ENCODE data around the gene MYO3B.

MYO3B gene

DNA sequence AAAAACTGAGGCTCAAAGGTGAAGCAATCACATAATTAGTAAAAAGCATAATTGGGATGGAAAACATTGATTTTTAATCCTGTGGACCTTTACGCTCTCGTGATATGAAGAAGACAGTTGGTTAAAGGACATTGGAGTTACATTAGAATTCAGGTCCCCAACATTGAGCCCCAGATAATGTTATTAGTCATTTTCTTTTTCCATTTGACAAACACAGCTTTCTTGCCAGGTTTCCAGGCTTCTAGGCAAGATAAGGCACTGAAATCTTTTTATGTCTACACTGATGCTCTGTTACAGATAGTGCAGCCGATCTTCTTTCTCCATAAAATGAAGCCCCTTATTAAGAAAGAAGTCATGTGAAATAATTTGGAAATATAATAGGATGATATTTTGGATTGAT, 38.5 kb downstream of the MYO3B start:
- no peak overlapping the region for H3K4me3 ChIP-seq (ENCODE audit: low read depth, low read length)
- no peak for DNase-seq (ENCODE audit: low read depth)
- TF ChIP-seq, protein P1, sequence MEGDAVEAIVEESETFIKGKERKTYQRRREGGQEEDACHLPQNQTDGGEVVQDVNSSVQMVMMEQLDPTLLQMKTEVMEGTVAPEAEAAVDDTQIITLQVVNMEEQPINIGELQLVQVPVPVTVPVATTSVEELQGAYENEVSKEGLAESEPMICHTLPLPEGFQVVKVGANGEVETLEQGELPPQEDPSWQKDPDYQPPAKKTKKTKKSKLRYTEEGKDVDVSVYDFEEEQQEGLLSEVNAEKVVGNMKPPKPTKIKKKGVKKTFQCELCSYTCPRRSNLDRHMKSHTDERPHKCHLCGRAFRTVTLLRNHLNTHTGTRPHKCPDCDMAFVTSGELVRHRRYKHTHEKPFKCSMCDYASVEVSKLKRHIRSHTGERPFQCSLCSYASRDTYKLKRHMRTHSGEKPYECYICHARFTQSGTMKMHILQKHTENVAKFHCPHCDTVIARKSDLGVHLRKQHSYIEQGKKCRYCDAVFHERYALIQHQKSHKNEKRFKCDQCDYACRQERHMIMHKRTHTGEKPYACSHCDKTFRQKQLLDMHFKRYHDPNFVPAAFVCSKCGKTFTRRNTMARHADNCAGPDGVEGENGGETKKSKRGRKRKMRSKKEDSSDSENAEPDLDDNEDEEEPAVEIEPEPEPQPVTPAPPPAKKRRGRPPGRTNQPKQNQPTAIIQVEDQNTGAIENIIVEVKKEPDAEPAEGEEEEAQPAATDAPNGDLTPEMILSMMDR (IDR thresholded peaks at IDR 0.05; ENCODE audit: insufficient read depth, low read depth, low read length, missing control alignments) = no peak

DNA sequence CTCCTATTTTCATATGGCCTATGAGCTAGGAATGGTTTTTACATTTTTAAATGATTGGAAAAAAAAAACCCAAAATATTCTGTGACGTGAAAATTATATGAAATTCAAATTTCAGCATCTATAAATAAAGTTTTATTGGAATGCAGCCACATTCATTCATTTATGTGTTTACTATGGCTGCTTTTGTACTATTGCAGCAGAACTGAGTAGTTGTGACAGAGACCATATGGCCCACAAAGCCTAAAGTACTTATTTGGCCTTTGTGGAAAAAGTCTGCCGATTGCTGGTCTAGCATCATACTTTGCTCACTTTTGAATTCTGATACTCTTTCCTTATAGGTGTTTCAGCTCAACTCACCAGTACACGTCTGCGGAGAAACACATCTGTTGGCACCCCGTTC, 39.0 kb downstream of the MYO3B start:
- no peak for DNase-seq (ENCODE audit: low read depth)
- no peak overlapping the region for H3K4me3 ChIP-seq (ENCODE audit: low read depth, low read length)
- TF ChIP-seq, protein P1 (IDR thresholded peaks at IDR 0.05; ENCODE audit: insufficient read depth, low read depth, low read length, missing control alignments) = no peak

DNA sequence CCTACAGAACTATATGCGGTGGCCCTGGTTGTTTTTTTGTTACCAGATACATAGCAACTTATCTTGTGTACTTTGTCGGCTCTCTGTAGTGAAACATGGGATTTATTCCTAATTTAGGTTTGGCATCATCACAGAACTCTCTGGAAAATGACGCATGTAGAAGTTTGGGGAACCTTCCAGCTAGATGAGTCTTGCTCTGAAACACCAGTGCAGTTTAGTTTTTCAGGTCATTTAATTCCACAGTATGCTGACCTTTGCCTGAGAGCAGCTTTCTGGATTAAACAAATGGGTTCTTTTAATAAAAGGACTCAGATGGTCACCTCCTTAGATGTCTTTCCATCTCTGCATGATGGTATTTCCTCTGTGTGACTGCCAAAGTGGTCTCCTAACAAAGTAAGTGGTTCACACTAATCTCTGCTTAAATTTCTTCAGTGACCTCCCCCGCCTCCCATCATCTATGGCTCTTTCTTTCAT, 39.9 kb downstream of the MYO3B start:
- TF ChIP-seq, protein P1 (IDR thresholded peaks at IDR 0.05; ENCODE audit: insufficient read depth, low read depth, low read length, missing control alignments) = no peak
- no peak for DNase-seq (ENCODE audit: low read depth)
- no peak overlapping the region for H3K4me3 ChIP-seq (ENCODE audit: low read depth, low read length)

DNA sequence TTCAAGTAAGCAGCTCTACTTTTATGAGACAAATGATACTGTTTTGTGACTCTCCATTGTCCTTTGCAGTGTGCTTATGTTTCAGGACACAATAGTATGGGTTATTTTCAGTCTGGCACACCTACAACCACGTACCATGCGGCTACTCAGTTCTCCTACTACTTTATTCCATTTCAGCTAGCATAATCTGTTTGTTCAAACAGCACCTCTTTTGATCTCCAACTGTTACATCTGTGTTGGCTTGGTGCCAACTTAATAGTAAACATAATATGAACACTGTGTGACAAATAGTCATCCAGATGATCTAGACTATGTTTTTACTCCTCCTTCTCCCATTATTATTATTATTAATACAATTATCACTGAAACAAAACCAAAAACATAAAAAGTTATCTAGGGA, 40.5 kb downstream of the MYO3B start:
- TF ChIP-seq, protein P1 (IDR thresholded peaks at IDR 0.05; ENCODE audit: insufficient read depth, low read depth, low read length, missing control alignments) = no peak
- no peak for DNase-seq (ENCODE audit: low read depth)
- no peak overlapping the region for H3K4me3 ChIP-seq (ENCODE audit: low read depth, low read length)

DNA sequence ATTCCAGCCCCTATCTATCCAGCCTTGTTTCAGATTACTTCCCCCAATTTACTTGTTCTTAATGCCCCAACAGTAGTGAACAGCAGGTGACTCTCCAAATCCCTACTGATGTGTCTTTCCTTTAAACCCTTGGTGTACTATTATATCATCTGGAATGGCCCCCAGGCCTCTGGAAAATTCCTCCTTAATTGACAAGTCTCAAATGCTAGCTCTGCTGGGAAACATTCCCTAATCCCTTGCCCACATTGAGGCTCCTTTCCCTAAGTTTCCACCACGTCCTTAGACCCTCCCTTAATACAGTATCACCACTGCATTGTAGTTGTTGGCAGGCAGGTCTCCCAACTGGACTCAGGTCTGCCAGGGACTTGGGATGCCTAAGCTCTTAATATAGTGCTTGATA, 41.0 kb downstream of the MYO3B start:
- no peak for DNase-seq (ENCODE audit: low read depth)
- no peak overlapping the region for H3K4me3 ChIP-seq (ENCODE audit: low read depth, low read length)
- TF ChIP-seq, protein P1 (IDR thresholded peaks at IDR 0.05; ENCODE audit: insufficient read depth, low read depth, low read length, missing control alignments) = no peak

DNA sequence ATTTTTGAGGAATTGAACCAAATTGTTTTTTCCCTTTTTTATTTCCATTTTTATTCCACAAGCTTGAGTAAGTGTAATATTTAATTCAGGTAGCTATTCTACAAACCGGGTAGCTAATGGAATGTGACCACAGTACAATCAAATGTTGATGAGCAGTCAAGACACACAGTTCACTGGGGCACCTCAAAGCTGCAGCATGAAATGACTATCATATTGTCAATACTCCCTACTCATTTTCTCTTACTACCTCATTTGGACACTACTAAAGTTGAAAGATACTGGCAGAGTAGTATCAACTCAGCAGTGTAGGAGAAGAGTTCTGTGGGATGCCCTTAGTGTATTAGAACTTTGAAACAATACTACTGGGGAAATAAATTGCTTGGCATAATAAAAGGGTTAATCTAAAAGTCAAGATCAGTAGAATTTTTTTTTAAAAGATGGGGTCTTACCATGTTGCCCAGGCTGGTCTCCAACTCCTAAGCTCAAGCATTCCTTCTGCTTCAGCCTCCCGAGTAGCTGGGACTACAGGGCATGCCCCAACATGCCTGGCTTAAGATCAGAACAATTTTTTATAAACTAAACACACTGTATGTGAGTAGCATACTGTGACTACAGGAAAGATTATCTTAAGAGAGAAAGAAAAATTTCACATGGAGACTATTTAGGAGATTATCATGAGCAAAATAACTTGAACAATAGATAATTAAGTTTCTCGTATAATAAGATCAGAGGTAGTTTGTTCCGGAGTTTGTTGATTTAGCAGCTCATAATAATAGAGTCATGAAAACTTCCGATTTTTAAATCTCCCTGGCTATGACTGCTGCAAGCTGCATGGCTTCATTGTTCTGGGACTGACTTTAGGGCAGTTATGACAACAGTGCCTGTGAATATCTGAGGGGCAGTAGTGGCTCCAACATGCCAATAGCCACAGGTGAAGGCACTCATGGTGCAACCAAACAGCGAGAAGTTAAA, 43.7 kb downstream of the MYO3B start:
- DNase-seq (ENCODE audit: low read depth) = no peak
- TF ChIP-seq, protein P1 (IDR thresholded peaks at IDR 0.05; ENCODE audit: insufficient read depth, low read depth, low read length, missing control alignments) = no peak
- H3K4me3 ChIP-seq (ENCODE audit: low read depth, low read length) = no peak overlapping the region

Measured in GM12865 (cell line).